ENCODE results near the gene TMC6. TPM values are rescaled to one million over a fixed set of nuclear protein-coding genes. Genes with fewer than 3 reads are reported as not detected.

The TMC6 gene
- total RNA-seq, 2 donors from 2014 or later, result 36.1 to 65.2 TPM

DNA sequence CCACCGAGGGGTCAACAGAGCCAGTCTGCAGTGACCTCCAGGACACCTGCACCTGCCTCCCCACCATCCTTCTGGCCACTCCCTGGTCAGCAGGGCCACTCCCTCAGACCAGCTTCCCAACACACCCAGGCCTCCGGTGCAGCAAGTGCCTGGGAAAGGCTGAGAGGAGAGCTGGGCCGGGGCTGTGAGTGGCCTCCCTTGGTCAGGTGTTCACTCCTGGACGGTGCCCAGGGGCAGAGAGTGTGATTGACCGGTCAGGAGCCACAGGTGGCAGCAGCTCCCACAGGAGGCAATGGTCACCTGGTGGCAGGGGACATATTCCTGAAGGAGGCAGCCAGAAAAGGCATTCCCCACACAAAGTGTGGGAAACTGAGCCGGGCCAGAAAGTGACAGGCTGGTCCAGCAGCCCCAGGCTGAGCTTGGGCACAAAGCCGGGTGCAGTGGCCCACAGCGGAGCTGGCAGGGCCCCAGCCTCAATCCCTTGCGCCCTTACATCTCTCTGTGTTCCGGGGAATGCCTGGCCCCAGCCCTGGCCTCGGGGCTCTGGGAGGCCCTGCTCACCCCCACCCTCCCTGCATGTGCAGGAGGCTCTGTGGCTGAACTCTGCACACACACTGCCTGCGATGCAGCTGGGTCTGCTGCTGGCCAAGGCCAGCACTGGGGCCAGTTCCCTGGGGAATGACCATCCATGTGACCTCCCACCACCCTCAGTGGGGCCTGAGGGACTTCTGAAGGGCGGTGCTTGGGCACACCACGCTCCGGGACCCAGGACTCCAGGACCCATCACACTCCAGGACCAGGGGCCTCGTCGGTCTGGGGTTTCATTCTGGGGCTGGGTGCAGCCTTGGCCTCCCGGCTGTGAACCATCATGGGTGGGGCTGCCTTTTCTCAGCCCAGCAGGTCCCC is 16.4 kb upstream of the TMC6 start:
- DNase-seq (ENCODE audit: low spot score), result no peak
- Histone ChIP-seq H3K27ac (peak overlapping the region in 1 of 2 donors; percentile 11), H3K27me3 (replicated peaks; ENCODE audit: insufficient read depth) (no peaks in the 10 kb centered on the region), H3K4me1 (replicated peaks) (no peaks in the 10 kb centered on the region), H3K9me3 (no peaks in the 10 kb centered on the region), H3K36me3 (no peaks in the 10 kb centered on the region), H3K4me3 (no peak overlapping the region)
- intact Hi-C loops (cut with DNase I), result no loop called here
- TF ChIP-seq, protein P1, sequence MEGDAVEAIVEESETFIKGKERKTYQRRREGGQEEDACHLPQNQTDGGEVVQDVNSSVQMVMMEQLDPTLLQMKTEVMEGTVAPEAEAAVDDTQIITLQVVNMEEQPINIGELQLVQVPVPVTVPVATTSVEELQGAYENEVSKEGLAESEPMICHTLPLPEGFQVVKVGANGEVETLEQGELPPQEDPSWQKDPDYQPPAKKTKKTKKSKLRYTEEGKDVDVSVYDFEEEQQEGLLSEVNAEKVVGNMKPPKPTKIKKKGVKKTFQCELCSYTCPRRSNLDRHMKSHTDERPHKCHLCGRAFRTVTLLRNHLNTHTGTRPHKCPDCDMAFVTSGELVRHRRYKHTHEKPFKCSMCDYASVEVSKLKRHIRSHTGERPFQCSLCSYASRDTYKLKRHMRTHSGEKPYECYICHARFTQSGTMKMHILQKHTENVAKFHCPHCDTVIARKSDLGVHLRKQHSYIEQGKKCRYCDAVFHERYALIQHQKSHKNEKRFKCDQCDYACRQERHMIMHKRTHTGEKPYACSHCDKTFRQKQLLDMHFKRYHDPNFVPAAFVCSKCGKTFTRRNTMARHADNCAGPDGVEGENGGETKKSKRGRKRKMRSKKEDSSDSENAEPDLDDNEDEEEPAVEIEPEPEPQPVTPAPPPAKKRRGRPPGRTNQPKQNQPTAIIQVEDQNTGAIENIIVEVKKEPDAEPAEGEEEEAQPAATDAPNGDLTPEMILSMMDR (IDR thresholded peaks at IDR 0.05), result no peak
- no peak for TF ChIP-seq POLR2AphosphoS5 (IDR thresholded peaks at IDR 0.05)
- no peak for TF ChIP-seq POLR2A (IDR thresholded peaks at IDR 0.05)
- WGBS, result 67% methylated on average over 17 of the region's 18 CpGs

DNA sequence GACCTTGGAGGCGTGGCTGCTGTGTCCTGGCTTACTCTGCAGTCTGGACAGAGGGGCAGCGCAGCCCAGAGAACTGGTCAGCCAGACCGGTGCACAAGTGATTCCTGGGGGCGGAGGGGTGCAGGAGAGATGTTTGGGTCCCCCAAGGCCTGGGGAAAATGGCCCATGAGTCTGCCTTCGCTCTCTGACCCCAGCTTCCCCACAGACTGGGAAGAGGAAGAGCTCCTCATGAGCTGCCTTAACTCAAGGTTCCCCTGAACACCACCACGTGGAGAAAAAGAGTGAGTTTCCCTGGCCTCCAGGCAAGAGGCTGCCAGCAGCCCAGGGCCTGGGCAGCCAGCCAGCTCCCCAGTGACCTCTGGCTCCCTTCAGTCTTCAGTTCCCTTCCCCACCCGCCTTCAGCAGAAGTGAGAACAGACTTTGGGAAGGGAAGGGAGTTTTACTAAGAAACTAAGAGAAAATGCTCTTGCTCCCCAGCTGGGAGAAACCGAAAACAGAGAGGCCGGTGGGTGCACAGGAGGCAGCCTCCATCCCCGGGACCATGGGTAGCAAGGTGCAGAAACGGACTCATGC is 15.7 kb upstream of the TMC6 start:
- DNase-seq (ENCODE audit: low spot score), result no peak
- Histone ChIP-seq H3K27me3 (replicated peaks; ENCODE audit: insufficient read depth) (no peaks in the 10 kb centered on the region), H3K9me3 (no peaks in the 10 kb centered on the region), H3K4me1 (replicated peaks) (no peaks in the 10 kb centered on the region), H3K27ac (peak overlapping the region in 1 of 2 donors; percentile 11), H3K4me3 (no peak overlapping the region), H3K36me3 (no peaks in the 10 kb centered on the region)
- 73% methylated on average over 11 of the region's 11 CpGs for WGBS
- intact Hi-C loops (cut with DNase I), result no loop called here
- no peak for TF ChIP-seq POLR2A (IDR thresholded peaks at IDR 0.05)
- TF ChIP-seq, protein P1 (IDR thresholded peaks at IDR 0.05), result no peak
- no peak for TF ChIP-seq POLR2AphosphoS5 (IDR thresholded peaks at IDR 0.05)

DNA sequence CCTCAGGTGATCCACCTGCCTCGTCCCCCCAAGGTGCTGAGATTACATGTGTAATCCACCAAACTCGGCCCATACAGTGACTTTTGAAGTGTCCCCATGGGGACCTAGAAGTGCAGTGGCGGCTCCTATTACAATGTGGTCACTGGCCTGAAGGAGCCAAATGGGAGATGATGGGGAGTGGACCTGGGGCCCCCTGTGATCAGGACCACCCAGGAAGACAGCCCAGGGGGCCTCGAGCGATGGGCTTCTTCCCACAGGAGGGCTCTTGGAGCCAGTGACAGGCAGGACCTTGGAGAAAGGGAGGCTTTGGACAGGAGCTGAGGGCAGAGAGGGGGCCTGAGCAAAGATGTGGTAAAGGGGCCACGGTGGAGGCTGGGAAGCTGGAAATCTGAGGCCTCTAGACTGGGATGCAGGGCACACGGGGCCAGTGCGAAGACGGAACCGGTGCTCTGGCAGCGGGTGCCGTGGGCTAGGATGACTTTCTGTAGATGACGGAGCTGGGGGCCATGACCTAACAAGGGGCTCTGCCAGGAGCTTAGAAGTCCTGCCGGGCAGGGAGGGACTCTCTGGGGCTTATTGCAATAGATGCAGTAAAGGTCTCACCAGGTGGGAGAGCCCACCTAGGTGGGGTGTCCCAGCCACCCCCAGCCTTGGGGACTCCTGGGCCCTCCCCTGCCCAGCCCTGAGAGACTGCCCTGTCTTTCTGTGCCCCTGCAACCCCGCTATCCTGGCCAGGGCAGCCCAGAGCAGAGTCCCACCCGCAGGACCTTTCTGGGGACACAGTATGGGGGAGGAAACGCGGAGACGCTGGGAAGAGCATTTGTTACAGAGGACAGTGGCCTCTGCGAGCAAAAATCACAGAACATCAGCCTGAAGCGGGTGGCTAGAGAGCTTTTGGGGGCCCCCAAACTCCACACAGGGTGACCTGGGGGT is 14.9 kb upstream of the TMC6 start:
- TF ChIP-seq POLR2A (IDR thresholded peaks at IDR 0.05), result no peak
- no peak for TF ChIP-seq POLR2AphosphoS5 (IDR thresholded peaks at IDR 0.05)
- TF ChIP-seq, protein P1 (IDR thresholded peaks at IDR 0.05), result no peak
- intact Hi-C loops (cut with DNase I), result no loop called here
- no peaks in the 10 kb centered on the region for H3K36me3 ChIP-seq
- no peak overlapping the region for H3K27ac ChIP-seq
- no peak overlapping the region for H3K4me3 ChIP-seq
- H3K4me1 ChIP-seq (replicated peaks), result no peaks in the 10 kb centered on the region
- 93% methylated on average over 21 of the region's 21 CpGs for WGBS
- no peaks in the 10 kb centered on the region for H3K27me3 ChIP-seq (replicated peaks; ENCODE audit: insufficient read depth)
- H3K9me3 ChIP-seq, result no peaks in the 10 kb centered on the region
- DNase-seq (ENCODE audit: low spot score), result no peak

DNA sequence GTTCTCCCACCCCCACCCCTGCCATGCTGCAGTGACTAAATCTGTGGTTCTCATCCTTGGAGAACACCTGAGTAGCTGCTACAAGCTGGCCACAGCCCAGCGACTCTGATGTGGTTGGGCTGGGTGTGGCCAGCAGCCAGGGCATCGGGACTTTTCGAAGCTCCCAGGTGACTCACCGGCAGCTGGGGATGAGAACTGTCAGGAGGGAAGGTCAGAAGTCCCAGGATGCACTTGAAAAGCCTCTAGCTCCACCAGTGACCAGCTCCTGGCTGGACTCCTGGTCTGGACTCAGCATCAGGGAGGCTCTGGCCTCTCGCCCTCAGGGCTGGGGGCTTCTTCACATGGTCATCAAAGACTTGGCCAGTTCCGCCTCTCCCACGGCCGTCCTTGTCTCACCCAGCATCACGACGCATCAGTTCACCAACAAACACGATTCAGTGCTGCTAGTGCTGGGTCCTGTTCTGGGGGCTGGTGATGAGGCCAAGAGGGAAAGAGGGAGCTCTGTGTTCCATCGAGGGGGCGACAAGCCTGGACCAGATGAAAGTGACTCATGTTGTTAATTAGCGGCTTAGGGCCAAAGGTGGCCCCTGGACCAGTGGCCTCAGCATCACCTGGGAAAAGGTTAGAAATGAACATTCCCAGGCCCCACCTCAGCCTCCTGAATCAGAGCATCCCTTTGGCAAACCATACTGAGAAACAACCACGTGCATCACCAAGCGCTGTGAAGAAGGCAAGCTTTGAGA is 13.7 kb upstream of the TMC6 start:
- intact Hi-C loops (cut with DNase I), result no loop called here
- DNase-seq (ENCODE audit: low spot score), result peak; percentile 83
- Histone ChIP-seq H3K4me3 (no peak overlapping the region), H3K36me3 (no peaks in the 10 kb centered on the region), H3K27ac (no peak overlapping the region), H3K9me3 (no peaks in the 10 kb centered on the region), H3K27me3 (replicated peaks; ENCODE audit: insufficient read depth) (no peaks in the 10 kb centered on the region), H3K4me1 (replicated peaks) (no peaks in the 10 kb centered on the region)
- 57% methylated on average over 16 of the region's 16 CpGs for WGBS
- TF ChIP-seq, protein P1 (IDR thresholded peaks at IDR 0.05), result no peak
- TF ChIP-seq POLR2AphosphoS5 (IDR thresholded peaks at IDR 0.05), result peak; percentile 68
- TF ChIP-seq POLR2A (IDR thresholded peaks at IDR 0.05), result peak; percentile 8
